Measurements from ENCODE around the gene GPR183. TPM values are rescaled to one million over a fixed set of nuclear protein-coding genes. Genes with fewer than 3 reads are reported as not detected.

Gene GPR183
- total RNA-seq, 1 donor from 2014 or later: 4.7 TPM

DNA sequence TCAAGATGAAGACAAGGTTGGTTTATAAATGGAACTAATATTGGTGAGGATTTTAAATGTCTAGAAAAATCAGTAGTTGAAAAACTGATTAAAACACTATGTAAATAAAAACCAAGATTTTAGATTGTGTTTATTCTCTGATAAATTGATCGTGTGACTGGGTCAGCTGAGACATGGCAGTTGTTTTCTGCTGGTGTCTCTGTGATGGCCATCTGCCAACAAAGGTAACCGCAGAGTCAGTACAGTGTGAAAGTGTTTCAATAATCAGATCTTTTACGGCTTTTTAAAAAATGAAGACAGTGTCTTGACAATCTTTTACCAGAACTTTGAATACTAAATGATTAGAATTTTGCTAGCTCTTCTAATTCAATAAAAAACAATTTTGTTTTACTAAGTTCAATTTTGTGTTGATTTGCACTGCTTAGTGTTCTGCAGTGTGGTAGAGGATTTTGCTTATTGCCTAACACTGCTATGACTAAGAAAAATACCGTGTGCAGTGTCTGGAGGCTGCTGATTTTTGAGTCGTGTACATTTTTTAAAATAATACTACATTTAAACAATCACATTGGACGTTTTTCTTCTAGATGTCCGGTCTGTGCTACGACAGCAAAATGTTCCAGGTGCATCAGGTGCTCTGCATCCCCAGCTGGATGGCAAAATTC is 32.7 kb upstream of the GPR183 start:
- H3K27ac ChIP-seq (ENCODE audit: low read depth, low read length): no peak overlapping the region
- no peak overlapping the region for H3K9ac ChIP-seq (ENCODE audit: low read depth in 1 of 3, low read length in 3 of 3)
- H3K4me1 ChIP-seq (ENCODE audit: control insufficient read depth in 3 of 3, insufficient read depth in 3 of 3, low read length in 3 of 3): no peaks in the 10 kb centered on the region
- H3K27me3 ChIP-seq (ENCODE audit: control insufficient read depth in 3 of 3, insufficient read depth in 3 of 3, low read length in 3 of 3): no peaks in the 10 kb centered on the region
- peaks cover 29 to 43% (median 32%) of the 10 kb centered on the region in 3 donors for H3K36me3 ChIP-seq (ENCODE audit: control insufficient read depth in 3 of 3, insufficient read depth in 3 of 3, low read length in 3 of 3)
- H3K4me3 ChIP-seq (ENCODE audit: low read length in 3 of 3): no peak overlapping the region
- no peaks in the 10 kb centered on the region for H3K9me3 ChIP-seq (ENCODE audit: control insufficient read depth in 3 of 3, low read length in 3 of 3)

GRCh38 chr13:99339230-99339721 is 32.1 kb upstream of the GPR183 start:
- H3K9ac ChIP-seq (ENCODE audit: low read depth in 1 of 3, low read length in 3 of 3): no peak overlapping the region
- no peak overlapping the region for H3K4me3 ChIP-seq (ENCODE audit: low read length in 3 of 3)
- no peaks in the 10 kb centered on the region for H3K27me3 ChIP-seq (ENCODE audit: control insufficient read depth in 3 of 3, insufficient read depth in 3 of 3, low read length in 3 of 3)
- H3K36me3 ChIP-seq (ENCODE audit: control insufficient read depth in 3 of 3, insufficient read depth in 3 of 3, low read length in 3 of 3): peaks cover 28 to 38% (median 29%) of the 10 kb centered on the region in 3 donors
- H3K27ac ChIP-seq (ENCODE audit: low read depth, low read length): no peak overlapping the region
- no peaks in the 10 kb centered on the region for H3K4me1 ChIP-seq (ENCODE audit: control insufficient read depth in 3 of 3, insufficient read depth in 3 of 3, low read length in 3 of 3)
- no peaks in the 10 kb centered on the region for H3K9me3 ChIP-seq (ENCODE audit: control insufficient read depth in 3 of 3, low read length in 3 of 3)

GRCh38 chr13:99335603-99336002 is 28.4 kb upstream of the GPR183 start:
- Histone ChIP-seq H3K4me1 (ENCODE audit: control insufficient read depth in 3 of 3, insufficient read depth in 3 of 3, low read length in 3 of 3) (peaks cover 4 to 8% (median 5%) of the 10 kb centered on the region in 3 donors), H3K4me3 (ENCODE audit: low read length in 3 of 3) (no peak overlapping the region), H3K9me3 (ENCODE audit: control insufficient read depth in 3 of 3, low read length in 3 of 3) (no peaks in the 10 kb centered on the region), H3K27ac (ENCODE audit: low read depth, low read length) (no peak overlapping the region), H3K27me3 (ENCODE audit: control insufficient read depth in 3 of 3, insufficient read depth in 3 of 3, low read length in 3 of 3) (no peaks in the 10 kb centered on the region), H3K36me3 (ENCODE audit: control insufficient read depth in 3 of 3, insufficient read depth in 3 of 3, low read length in 3 of 3) (peaks cover 0 to 5% (median 2%) of the 10 kb centered on the region in 3 donors), H3K9ac (ENCODE audit: low read depth in 1 of 3, low read length in 3 of 3) (no peak overlapping the region)

GRCh38 chr13:99335087-99335486 is 27.9 kb upstream of the GPR183 start:
- no peak overlapping the region for H3K4me3 ChIP-seq (ENCODE audit: low read length in 3 of 3)
- H3K27me3 ChIP-seq (ENCODE audit: control insufficient read depth in 3 of 3, insufficient read depth in 3 of 3, low read length in 3 of 3): no peaks in the 10 kb centered on the region
- H3K27ac ChIP-seq (ENCODE audit: low read depth, low read length): no peak overlapping the region
- H3K9ac ChIP-seq (ENCODE audit: low read depth in 1 of 3, low read length in 3 of 3): no peak overlapping the region
- no peaks in the 10 kb centered on the region for H3K9me3 ChIP-seq (ENCODE audit: control insufficient read depth in 3 of 3, low read length in 3 of 3)
- H3K4me1 ChIP-seq (ENCODE audit: control insufficient read depth in 3 of 3, insufficient read depth in 3 of 3, low read length in 3 of 3): peaks cover 4 to 8% (median 5%) of the 10 kb centered on the region in 3 donors
- peaks cover 0 to 3% (median 2%) of the 10 kb centered on the region in 3 donors for H3K36me3 ChIP-seq (ENCODE audit: control insufficient read depth in 3 of 3, insufficient read depth in 3 of 3, low read length in 3 of 3)

DNA sequence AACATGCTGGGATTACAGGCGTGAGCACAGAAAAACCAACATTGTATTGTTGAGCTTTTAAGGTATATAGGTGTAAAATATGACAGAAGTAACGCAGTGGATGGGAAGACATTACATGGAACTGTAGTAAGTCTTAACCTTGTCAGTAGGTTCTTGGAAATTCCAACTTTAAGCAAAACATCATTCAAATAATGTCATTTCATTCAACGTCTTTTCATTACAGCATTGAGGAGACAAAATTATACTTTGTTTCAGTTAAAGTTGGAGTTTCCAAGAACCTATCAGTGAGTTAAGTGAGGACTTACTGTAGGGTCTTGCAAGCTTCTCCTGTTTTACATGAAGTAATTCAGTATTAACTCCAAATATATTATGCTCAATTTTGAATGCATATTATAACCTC is 27.0 kb upstream of the GPR183 start:
- no peak overlapping the region for H3K9ac ChIP-seq (ENCODE audit: low read depth in 1 of 3, low read length in 3 of 3)
- H3K27ac ChIP-seq (ENCODE audit: low read depth, low read length): no peak overlapping the region
- peaks cover 2 to 3% (median 2%) of the 10 kb centered on the region in 3 donors for H3K36me3 ChIP-seq (ENCODE audit: control insufficient read depth in 3 of 3, insufficient read depth in 3 of 3, low read length in 3 of 3)
- peaks cover 4 to 8% (median 5%) of the 10 kb centered on the region in 3 donors for H3K4me1 ChIP-seq (ENCODE audit: control insufficient read depth in 3 of 3, insufficient read depth in 3 of 3, low read length in 3 of 3)
- H3K27me3 ChIP-seq (ENCODE audit: control insufficient read depth in 3 of 3, insufficient read depth in 3 of 3, low read length in 3 of 3): no peaks in the 10 kb centered on the region
- H3K4me3 ChIP-seq (ENCODE audit: low read length in 3 of 3): no peak overlapping the region
- no peaks in the 10 kb centered on the region for H3K9me3 ChIP-seq (ENCODE audit: control insufficient read depth in 3 of 3, low read length in 3 of 3)

DNA sequence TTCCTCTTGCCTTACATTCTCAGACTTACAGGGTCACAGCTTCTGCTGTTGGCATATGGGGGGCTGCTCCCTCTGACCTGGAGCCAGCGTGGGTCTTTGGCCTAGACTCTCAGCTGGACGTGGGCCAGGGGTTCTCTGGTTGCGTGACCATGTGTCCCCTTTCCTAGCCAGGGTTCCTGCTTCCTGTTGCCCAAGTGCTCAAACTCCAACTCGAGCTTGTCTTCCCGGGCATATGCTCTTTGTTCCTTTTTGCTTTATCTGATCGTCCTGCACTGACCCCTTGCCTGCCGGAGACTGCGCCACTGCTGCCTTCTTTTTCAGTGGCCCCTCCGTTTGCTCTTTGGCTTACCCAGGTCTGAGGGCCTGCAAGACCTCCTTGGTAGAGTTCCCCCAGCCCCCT is 25.3 kb upstream of the GPR183 start:
- Histone ChIP-seq H3K27ac (ENCODE audit: low read depth, low read length) (no peak overlapping the region), H3K4me3 (ENCODE audit: low read length in 3 of 3) (no peak overlapping the region), H3K4me1 (ENCODE audit: control insufficient read depth in 3 of 3, insufficient read depth in 3 of 3, low read length in 3 of 3) (peaks cover 4 to 8% (median 5%) of the 10 kb centered on the region in 3 donors), H3K9me3 (ENCODE audit: control insufficient read depth in 3 of 3, low read length in 3 of 3) (no peaks in the 10 kb centered on the region), H3K27me3 (ENCODE audit: control insufficient read depth in 3 of 3, insufficient read depth in 3 of 3, low read length in 3 of 3) (no peaks in the 10 kb centered on the region), H3K36me3 (ENCODE audit: control insufficient read depth in 3 of 3, insufficient read depth in 3 of 3, low read length in 3 of 3) (peaks cover 2 to 6% (median 6%) of the 10 kb centered on the region in 3 donors), H3K9ac (ENCODE audit: low read depth in 1 of 3, low read length in 3 of 3) (no peak overlapping the region)

DNA sequence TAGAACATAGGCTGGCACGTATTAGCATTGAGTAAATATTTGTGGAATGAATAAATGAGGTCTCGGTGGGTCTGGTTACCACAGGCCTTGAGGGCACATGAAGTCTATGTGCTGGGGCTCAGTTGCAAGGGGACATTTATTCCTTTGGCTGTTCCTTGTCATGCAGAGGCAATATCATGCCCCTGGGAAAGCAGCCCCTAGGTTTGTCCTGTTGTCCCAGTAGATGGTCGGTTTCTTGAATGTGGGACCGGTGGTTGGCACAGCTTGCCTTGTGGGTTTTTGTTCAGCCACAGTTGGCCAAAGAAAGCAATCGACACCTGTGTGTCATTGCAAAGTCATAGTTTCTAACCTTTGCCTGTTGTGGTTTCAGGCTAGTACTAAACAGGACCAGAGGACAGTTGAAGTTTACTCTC is 24.7 kb upstream of the GPR183 start:
- Histone ChIP-seq H3K27me3 (ENCODE audit: control insufficient read depth in 3 of 3, insufficient read depth in 3 of 3, low read length in 3 of 3) (no peaks in the 10 kb centered on the region), H3K9me3 (ENCODE audit: control insufficient read depth in 3 of 3, low read length in 3 of 3) (no peaks in the 10 kb centered on the region), H3K4me1 (ENCODE audit: control insufficient read depth in 3 of 3, insufficient read depth in 3 of 3, low read length in 3 of 3) (peaks cover 4 to 8% (median 5%) of the 10 kb centered on the region in 3 donors), H3K36me3 (ENCODE audit: control insufficient read depth in 3 of 3, insufficient read depth in 3 of 3, low read length in 3 of 3) (peaks cover 2 to 6% (median 6%) of the 10 kb centered on the region in 3 donors), H3K4me3 (ENCODE audit: low read length in 3 of 3) (no peak overlapping the region), H3K9ac (ENCODE audit: low read depth in 1 of 3, low read length in 3 of 3) (no peak overlapping the region), H3K27ac (ENCODE audit: low read depth, low read length) (no peak overlapping the region)

DNA sequence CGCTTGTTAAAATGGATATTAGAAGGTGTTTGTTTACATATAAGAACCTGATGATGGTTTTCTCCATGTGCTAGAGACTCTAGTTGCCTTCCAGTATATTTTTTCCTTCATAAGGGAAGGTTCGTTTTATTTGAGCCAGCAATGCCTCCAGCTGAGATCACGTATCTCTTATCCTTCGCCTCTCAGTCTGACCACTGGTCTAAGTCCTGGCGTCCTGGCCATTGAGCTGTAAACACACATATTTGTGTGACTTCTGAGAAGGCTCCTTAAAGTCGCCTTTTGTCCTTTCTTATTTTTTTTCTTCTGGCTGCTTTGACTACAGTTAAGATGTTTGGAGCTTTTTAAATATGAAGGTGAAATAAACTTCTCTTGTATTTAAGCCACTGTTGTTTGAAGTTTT is 23.7 kb upstream of the GPR183 start:
- Histone ChIP-seq H3K4me3 (ENCODE audit: low read length in 3 of 3) (no peak overlapping the region), H3K4me1 (ENCODE audit: control insufficient read depth in 3 of 3, insufficient read depth in 3 of 3, low read length in 3 of 3) (peaks cover 4 to 8% (median 5%) of the 10 kb centered on the region in 3 donors), H3K36me3 (ENCODE audit: control insufficient read depth in 3 of 3, insufficient read depth in 3 of 3, low read length in 3 of 3) (peaks cover 2 to 6% (median 6%) of the 10 kb centered on the region in 3 donors), H3K27me3 (ENCODE audit: control insufficient read depth in 3 of 3, insufficient read depth in 3 of 3, low read length in 3 of 3) (no peaks in the 10 kb centered on the region), H3K27ac (ENCODE audit: low read depth, low read length) (no peak overlapping the region), H3K9me3 (ENCODE audit: control insufficient read depth in 3 of 3, low read length in 3 of 3) (no peaks in the 10 kb centered on the region), H3K9ac (ENCODE audit: low read depth in 1 of 3, low read length in 3 of 3) (no peak overlapping the region)

DNA sequence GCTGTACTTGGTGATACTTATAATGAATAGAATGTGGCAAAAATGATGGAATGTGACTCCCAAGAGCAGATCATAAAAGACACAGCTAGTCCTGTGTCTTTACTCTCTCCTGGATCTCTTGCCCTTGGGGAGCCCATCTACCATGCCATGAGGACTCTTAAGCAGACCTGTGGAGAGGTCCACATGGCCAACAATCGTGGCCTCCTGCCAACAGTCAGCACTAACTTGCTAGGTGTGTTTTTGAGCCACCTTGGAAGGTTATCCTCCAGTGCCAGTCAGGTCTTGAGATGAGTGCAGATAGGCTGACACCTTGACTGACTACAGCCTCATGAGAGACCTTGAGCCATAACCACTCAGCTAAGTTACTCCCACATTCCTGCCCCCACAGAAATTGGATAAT is 22.3 kb upstream of the GPR183 start:
- Histone ChIP-seq H3K4me1 (ENCODE audit: control insufficient read depth in 3 of 3, insufficient read depth in 3 of 3, low read length in 3 of 3) (peaks cover 4 to 8% (median 5%) of the 10 kb centered on the region in 3 donors), H3K9ac (ENCODE audit: low read depth in 1 of 3, low read length in 3 of 3) (no peak overlapping the region), H3K9me3 (ENCODE audit: control insufficient read depth in 3 of 3, low read length in 3 of 3) (no peaks in the 10 kb centered on the region), H3K27me3 (ENCODE audit: control insufficient read depth in 3 of 3, insufficient read depth in 3 of 3, low read length in 3 of 3) (no peaks in the 10 kb centered on the region), H3K36me3 (ENCODE audit: control insufficient read depth in 3 of 3, insufficient read depth in 3 of 3, low read length in 3 of 3) (peaks cover 0 to 6% (median 3%) of the 10 kb centered on the region in 3 donors), H3K27ac (ENCODE audit: low read depth, low read length) (no peak overlapping the region), H3K4me3 (ENCODE audit: low read length in 3 of 3) (no peak overlapping the region)

GRCh38 chr13:99327761-99328160 is 20.6 kb upstream of the GPR183 start:
- Histone ChIP-seq H3K27ac (ENCODE audit: low read depth, low read length) (no peak overlapping the region), H3K4me3 (ENCODE audit: low read length in 3 of 3) (no peak overlapping the region), H3K4me1 (ENCODE audit: control insufficient read depth in 3 of 3, insufficient read depth in 3 of 3, low read length in 3 of 3) (peaks cover 4 to 8% (median 5%) of the 10 kb centered on the region in 3 donors), H3K27me3 (ENCODE audit: control insufficient read depth in 3 of 3, insufficient read depth in 3 of 3, low read length in 3 of 3) (no peaks in the 10 kb centered on the region), H3K9me3 (ENCODE audit: control insufficient read depth in 3 of 3, low read length in 3 of 3) (no peaks in the 10 kb centered on the region), H3K36me3 (ENCODE audit: control insufficient read depth in 3 of 3, insufficient read depth in 3 of 3, low read length in 3 of 3) (peaks cover 0 to 6% (median 3%) of the 10 kb centered on the region in 3 donors), H3K9ac (ENCODE audit: low read depth in 1 of 3, low read length in 3 of 3) (no peak overlapping the region)

All from skeletal muscle tissue (tissue), 4 donors.